Keratinocyte (primary cell): Measurements from ENCODE around the gene FYB1. TPM values are rescaled to one million over a fixed set of nuclear protein-coding genes. Genes with fewer than 3 reads are reported as not detected.

Experiments
- DNase-seq: peaks from one replicate; pipeline ENCODE4 v3.0.0-alpha.2; 2011; ENCODE audit warnings: low read depth, missing footprints, low spot score
- FAIRE-seq: peaks from 2 replicates; lab custom pipeline; 2011; peaks lifted over from hg19 to GRCh38; lab: Jason Lieb, UNC
- H2AFZ ChIP-seq: 2 replicates; pipeline ENCODE4 v1.6.0; 2012; ENCODE audit warnings: low read length, control low read depth, inconsistent platforms; ENCODE audit not compliant: control insufficient read depth
- H3K27ac ChIP-seq: 2 replicates; pipeline ENCODE4 v1.5.1; 2011; ENCODE audit warnings: low read length; ENCODE audit not compliant: control insufficient read depth, insufficient read depth
- H3K27me3 ChIP-seq: 3 replicates; pipeline ENCODE4 v1.6.0; 2011; ENCODE audit warnings: low read length; ENCODE audit not compliant: control insufficient read depth, insufficient read depth; ENCODE audit errors: extremely low read depth
- H3K36me3 ChIP-seq, 2 experiments: 2 replicates in 1 of 2; 3 replicates in 1 of 2; pipeline ENCODE4 v1.5.1; 2011; ENCODE audit warnings: low read length in 2 of 2, mild to moderate bottlenecking in 1 of 2; ENCODE audit not compliant: control insufficient read depth in 2 of 2, insufficient read depth in 2 of 2; ENCODE audit errors: extremely low read depth in 1 of 2
- H3K4me1 ChIP-seq: 3 replicates; pipeline ENCODE4 v1.5.1; 2011; ENCODE audit warnings: low read length; ENCODE audit not compliant: control insufficient read depth, insufficient read depth; ENCODE audit errors: extremely low read depth
- H3K4me2 ChIP-seq: 3 replicates; pipeline ENCODE4 v1.6.0; 2011; ENCODE audit warnings: low read depth, low read length; ENCODE audit not compliant: control insufficient read depth, insufficient read depth; ENCODE audit errors: extremely low read depth
- H3K4me3 ChIP-seq, 3 experiments: fragments of 200-600 bp in 1 of 3; sonication (generic) in 1 of 3; 2 replicates in 2 of 3; 3 replicates in 1 of 3; pipeline ENCODE4 v1.5.1; 2011 to 2016; ENCODE audit warnings: low read length in 3 of 3, mild to moderate bottlenecking in 3 of 3, control low read depth in 2 of 3, inconsistent platforms in 1 of 3, low read depth in 1 of 3, mixed read lengths in 1 of 3, mixed run types in 1 of 3, moderate library complexity in 1 of 3; ENCODE audit not compliant: control insufficient read depth in 2 of 3, insufficient read depth in 2 of 3; ENCODE audit errors: extremely low read depth in 1 of 3
- H3K79me2 ChIP-seq: 2 replicates; pipeline ENCODE4 v1.6.0; 2012; ENCODE audit warnings: low read length; ENCODE audit not compliant: control insufficient read depth, insufficient read depth
- H3K9ac ChIP-seq: 3 replicates; pipeline ENCODE4 v1.6.0; 2011; ENCODE audit warnings: low read length; ENCODE audit not compliant: control insufficient read depth, insufficient read depth; ENCODE audit errors: extremely low read depth
- H3K9me1 ChIP-seq: 3 replicates; pipeline ENCODE4 v1.6.0; 2011; ENCODE audit warnings: low read length; ENCODE audit not compliant: control insufficient read depth, insufficient read depth; ENCODE audit errors: extremely low read depth
- H3K9me3 ChIP-seq: 2 replicates; pipeline ENCODE4 v1.5.1; 2012; ENCODE audit warnings: low read depth, low read length; ENCODE audit not compliant: control insufficient read depth
- H4K20me1 ChIP-seq: 3 replicates; pipeline ENCODE4 v1.6.0; 2011; ENCODE audit warnings: low read length; ENCODE audit not compliant: control insufficient read depth, insufficient read depth; ENCODE audit errors: extremely low read depth
- EZH2 ChIP-seq: IDR thresholded peaks from one replicate; pipeline ENCODE4 v1.6.1; 2012; ENCODE audit warnings: inconsistent platforms, mild to moderate bottlenecking, low read length, moderate library complexity
- dilution Hi-C: fragments of 300-500 bp; cut with MboI; formaldehyde crosslinking; loops from one replicate; pipeline ENCODE4 v1.7.0; 2020; ENCODE audit warnings: low sequenced_read_pairs; ENCODE audit not compliant: extremely low pct_ligation_motif_present
- polyA plus RNA-seq, 5 experiments: library from polyadenylated mRNA; depleted of rRNA in 3 of 5; stranded (reverse) in 3 of 5; stranded (forward) in 1 of 5; unstranded in 1 of 5; fragments of >200 nt; gene quantifications; 1 replicate in 1 of 5; 2 replicates in 3 of 5; 3 replicates in 1 of 5; pipeline versions ENCODE4 v1.2.1 to v1.2.3, GENCODE V29; 2011 to 2012; ENCODE audit warnings: missing spikeins in 2 of 5, low read depth in 1 of 5, low replicate concordance in 1 of 5
- TF ChIP-seq, protein P1 (sequence below), 3 experiments: IDR thresholded peaks in 1 of 3; conservative IDR thresholded peaks in 1 of 3; optimal IDR thresholded peaks in 1 of 3; 2 replicates in 2 of 3; 3 replicates in 1 of 3; pipeline versions ENCODE3 to v1.5.1; 2011; ENCODE audit warnings: low read length in 3 of 3, mild to moderate bottlenecking in 3 of 3, moderate library complexity in 2 of 3, control low read depth in 1 of 3, inconsistent platforms in 1 of 3; ENCODE audit not compliant: insufficient read depth in 2 of 3; ENCODE audit errors: extremely low read depth in 1 of 3

Gene FYB1
- polyA plus RNA-seq, 1 donor (not counting 4 experiments of a cell fraction or from before 2014, with no cell fraction given) = 0.29 TPM

- TF ChIP-seq, protein P1, sequence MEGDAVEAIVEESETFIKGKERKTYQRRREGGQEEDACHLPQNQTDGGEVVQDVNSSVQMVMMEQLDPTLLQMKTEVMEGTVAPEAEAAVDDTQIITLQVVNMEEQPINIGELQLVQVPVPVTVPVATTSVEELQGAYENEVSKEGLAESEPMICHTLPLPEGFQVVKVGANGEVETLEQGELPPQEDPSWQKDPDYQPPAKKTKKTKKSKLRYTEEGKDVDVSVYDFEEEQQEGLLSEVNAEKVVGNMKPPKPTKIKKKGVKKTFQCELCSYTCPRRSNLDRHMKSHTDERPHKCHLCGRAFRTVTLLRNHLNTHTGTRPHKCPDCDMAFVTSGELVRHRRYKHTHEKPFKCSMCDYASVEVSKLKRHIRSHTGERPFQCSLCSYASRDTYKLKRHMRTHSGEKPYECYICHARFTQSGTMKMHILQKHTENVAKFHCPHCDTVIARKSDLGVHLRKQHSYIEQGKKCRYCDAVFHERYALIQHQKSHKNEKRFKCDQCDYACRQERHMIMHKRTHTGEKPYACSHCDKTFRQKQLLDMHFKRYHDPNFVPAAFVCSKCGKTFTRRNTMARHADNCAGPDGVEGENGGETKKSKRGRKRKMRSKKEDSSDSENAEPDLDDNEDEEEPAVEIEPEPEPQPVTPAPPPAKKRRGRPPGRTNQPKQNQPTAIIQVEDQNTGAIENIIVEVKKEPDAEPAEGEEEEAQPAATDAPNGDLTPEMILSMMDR (optimal IDR thresholded peaks at IDR 0.05 in 1 of 3, IDR thresholded peaks at IDR 0.05 in 1 of 3, conservative IDR thresholded peaks at IDR 0.05 in 1 of 3; ENCODE audit: extremely low read depth in 1 of 3, insufficient read depth in 2 of 3, low read length in 3 of 3) = no peak
- TF ChIP-seq EZH2 = no peak
- no peaks in the 10 kb centered on the region for H3K9me3 ChIP-seq
- H3K4me2 ChIP-seq = no peak overlapping the region
- no peak overlapping the region for H2AFZ ChIP-seq
- no peaks in the 10 kb centered on the region for H4K20me1 ChIP-seq
- H3K4me1 ChIP-seq = peaks cover 33% of the 10 kb centered on the region
- no peaks in the 10 kb centered on the region for H3K79me2 ChIP-seq
- H3K4me3 ChIP-seq = no peak overlapping the region
- FAIRE-seq (no peak), DNase-seq (no peak)
- no peak overlapping the region for H3K9ac ChIP-seq
- no peak overlapping the region for H3K27ac ChIP-seq
- dilution Hi-C loops = no loop called here
- no peaks in the 10 kb centered on the region for H3K36me3 ChIP-seq
- no peaks in the 10 kb centered on the region for H3K27me3 ChIP-seq
- H3K9me1 ChIP-seq = no peaks in the 10 kb centered on the region
Measured at GRCh38 chr5:39099831-39100230, 119.5 kb downstream of the FYB1 start.

- H3K27ac ChIP-seq = peak overlapping the region; percentile 81
- no peak for DNase-seq
- TF ChIP-seq, protein P1 (optimal IDR thresholded peaks at IDR 0.05 in 1 of 3, IDR thresholded peaks at IDR 0.05 in 1 of 3, conservative IDR thresholded peaks at IDR 0.05 in 1 of 3; ENCODE audit: extremely low read depth in 1 of 3, insufficient read depth in 2 of 3, low read length in 3 of 3) = no peak
- H3K9me3 ChIP-seq = peaks cover 2% of the 10 kb centered on the region
- no peak overlapping the region for H3K4me3 ChIP-seq
- dilution Hi-C loops = no loop called here
- no peak overlapping the region for H2AFZ ChIP-seq
- no peaks in the 10 kb centered on the region for H3K27me3 ChIP-seq
- H3K9me1 ChIP-seq = no peaks in the 10 kb centered on the region
- no peaks in the 10 kb centered on the region for H4K20me1 ChIP-seq
- FAIRE-seq = peak; percentile 69
- peak overlapping the region; percentile 69 for H3K4me2 ChIP-seq
- H3K4me1 ChIP-seq = peaks cover 17% of the 10 kb centered on the region
- no peaks in the 10 kb centered on the region for H3K79me2 ChIP-seq
- no peaks in the 10 kb centered on the region for H3K36me3 ChIP-seq
- H3K9ac ChIP-seq = peak overlapping the region; percentile 58
Measured at GRCh38 chr5:39093352-39093751, 126.0 kb downstream of the FYB1 start.
